Measurements from ENCODE around the gene RETREG3. TPM values are rescaled to one million over a fixed set of nuclear protein-coding genes. Genes with fewer than 3 reads are reported as not detected.

Gene RETREG3
- total and polyA plus RNA-seq, 9 of the 15 experiments (the other 6 are each of a cell fraction or from before 2014, with no cell fraction given): 4.1 to 39.0 (median 16.9) TPM

DNA sequence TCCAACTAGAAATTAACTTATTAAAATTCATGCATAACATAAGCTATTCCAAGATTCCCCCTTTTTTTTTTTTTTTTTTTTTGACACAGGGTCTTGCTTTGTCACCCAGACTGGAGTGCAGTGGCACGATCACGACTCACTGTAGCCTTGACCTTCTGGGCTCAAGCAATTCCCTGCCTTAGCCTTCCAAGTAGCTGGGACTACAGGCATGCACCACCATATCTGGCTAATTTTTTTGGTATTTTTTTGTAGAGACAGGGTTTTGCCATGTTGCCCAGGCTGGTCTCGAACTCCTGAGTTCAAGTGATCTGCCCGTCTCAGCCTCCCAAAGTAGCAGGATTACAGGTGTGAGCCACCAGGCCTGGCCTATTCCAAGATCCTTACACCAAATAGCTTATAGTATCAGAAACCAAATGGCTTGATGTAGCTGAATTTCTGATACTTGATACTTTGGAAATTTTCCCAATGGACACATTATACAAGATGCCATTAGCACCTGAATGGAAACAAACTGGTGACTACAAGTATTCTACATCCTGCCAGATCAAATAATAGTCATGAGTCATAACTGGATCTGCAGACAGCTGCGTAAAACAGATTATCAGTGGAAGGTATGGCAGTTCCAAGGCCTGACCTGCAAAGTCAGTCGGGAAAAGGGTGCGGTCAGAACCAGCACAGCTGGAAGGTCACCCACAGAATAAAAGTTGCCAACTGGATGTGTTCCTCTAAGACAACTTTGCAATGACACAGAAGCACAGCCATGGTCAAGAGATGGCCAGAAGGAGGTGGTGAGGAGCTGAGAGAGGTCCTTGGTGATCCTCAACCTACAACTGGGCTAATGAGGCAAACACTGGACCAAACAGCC, 14.8 kb upstream of the RETREG3 start (continued):
- TF ChIP-seq TOE1 (IDR thresholded peaks at IDR 0.05; ENCODE audit: borderline replicate concordance) (no peak), TOE1 (CRISPR knock-in tag; IDR thresholded peaks at IDR 0.05; ENCODE audit: borderline replicate concordance, low read depth) (no peak), IFI16 (CRISPR knock-in tag; IDR thresholded peaks at IDR 0.05) (no peak), RFX5 (IDR thresholded peaks at IDR 0.05; ENCODE audit: low read depth, low read length) (no peak), DMBX1 (CRISPR knock-in tag; IDR thresholded peaks at IDR 0.05; ENCODE audit: borderline replicate concordance) (peak; percentile 80), MAFG (tag; conservative IDR thresholded peaks at IDR 0.05) (peak; percentile 48; the same call in 1 of the 2 replicates), NFATC3 (IDR thresholded peaks at IDR 0.05) (peak; percentile 64; the same call in 1 of the 2 replicates), TBL1XR1 (IDR thresholded peaks at IDR 0.05; ENCODE audit: low read length in 2 of 2) (peak in 1 of 2 experiments; percentile 68; a peak in 2 of 4 replicates), SMARCC2 (IDR thresholded peaks at IDR 0.05; ENCODE audit: low read depth) (peak; percentile 93), CBX5 (IDR thresholded peaks at IDR 0.05; ENCODE audit: borderline replicate concordance, low read depth) (no peak), SMAD4 (CRISPR knock-in tag; conservative IDR thresholded peaks at IDR 0.05) (peak; percentile 63; the same call in 1 of the 2 replicates), HDAC2 (IDR thresholded peaks at IDR 0.05) (peak; percentile 63), ZNF584 (CRISPR knock-in tag; IDR thresholded peaks at IDR 0.05; ENCODE audit: low read depth) (peak; percentile 66; the same call in 1 of the 2 replicates), GATAD2A (IDR thresholded peaks at IDR 0.05) (peak; percentile 92), CBX3 (IDR thresholded peaks at IDR 0.05; ENCODE audit: borderline replicate concordance in 1 of 2, low read length in 2 of 2) (peak in 1 of 2 experiments; percentile 69; a peak in 1 of 3 replicates), SMARCE1 (IDR thresholded peaks at IDR 0.05) (peak; percentile 95)
- TF ChIP-seq, protein P1, sequence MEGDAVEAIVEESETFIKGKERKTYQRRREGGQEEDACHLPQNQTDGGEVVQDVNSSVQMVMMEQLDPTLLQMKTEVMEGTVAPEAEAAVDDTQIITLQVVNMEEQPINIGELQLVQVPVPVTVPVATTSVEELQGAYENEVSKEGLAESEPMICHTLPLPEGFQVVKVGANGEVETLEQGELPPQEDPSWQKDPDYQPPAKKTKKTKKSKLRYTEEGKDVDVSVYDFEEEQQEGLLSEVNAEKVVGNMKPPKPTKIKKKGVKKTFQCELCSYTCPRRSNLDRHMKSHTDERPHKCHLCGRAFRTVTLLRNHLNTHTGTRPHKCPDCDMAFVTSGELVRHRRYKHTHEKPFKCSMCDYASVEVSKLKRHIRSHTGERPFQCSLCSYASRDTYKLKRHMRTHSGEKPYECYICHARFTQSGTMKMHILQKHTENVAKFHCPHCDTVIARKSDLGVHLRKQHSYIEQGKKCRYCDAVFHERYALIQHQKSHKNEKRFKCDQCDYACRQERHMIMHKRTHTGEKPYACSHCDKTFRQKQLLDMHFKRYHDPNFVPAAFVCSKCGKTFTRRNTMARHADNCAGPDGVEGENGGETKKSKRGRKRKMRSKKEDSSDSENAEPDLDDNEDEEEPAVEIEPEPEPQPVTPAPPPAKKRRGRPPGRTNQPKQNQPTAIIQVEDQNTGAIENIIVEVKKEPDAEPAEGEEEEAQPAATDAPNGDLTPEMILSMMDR (IDR thresholded peaks at IDR 0.05 in 2 of 3, conservative IDR thresholded peaks at IDR 0.05 in 1 of 3; ENCODE audit: insufficient read depth in 2 of 3, low read depth in 1 of 3, low read length in 3 of 3): peak; percentile 46 to 62 (median 58); a peak in 5 of 6 replicates
- TF ChIP-seq, protein P2, sequence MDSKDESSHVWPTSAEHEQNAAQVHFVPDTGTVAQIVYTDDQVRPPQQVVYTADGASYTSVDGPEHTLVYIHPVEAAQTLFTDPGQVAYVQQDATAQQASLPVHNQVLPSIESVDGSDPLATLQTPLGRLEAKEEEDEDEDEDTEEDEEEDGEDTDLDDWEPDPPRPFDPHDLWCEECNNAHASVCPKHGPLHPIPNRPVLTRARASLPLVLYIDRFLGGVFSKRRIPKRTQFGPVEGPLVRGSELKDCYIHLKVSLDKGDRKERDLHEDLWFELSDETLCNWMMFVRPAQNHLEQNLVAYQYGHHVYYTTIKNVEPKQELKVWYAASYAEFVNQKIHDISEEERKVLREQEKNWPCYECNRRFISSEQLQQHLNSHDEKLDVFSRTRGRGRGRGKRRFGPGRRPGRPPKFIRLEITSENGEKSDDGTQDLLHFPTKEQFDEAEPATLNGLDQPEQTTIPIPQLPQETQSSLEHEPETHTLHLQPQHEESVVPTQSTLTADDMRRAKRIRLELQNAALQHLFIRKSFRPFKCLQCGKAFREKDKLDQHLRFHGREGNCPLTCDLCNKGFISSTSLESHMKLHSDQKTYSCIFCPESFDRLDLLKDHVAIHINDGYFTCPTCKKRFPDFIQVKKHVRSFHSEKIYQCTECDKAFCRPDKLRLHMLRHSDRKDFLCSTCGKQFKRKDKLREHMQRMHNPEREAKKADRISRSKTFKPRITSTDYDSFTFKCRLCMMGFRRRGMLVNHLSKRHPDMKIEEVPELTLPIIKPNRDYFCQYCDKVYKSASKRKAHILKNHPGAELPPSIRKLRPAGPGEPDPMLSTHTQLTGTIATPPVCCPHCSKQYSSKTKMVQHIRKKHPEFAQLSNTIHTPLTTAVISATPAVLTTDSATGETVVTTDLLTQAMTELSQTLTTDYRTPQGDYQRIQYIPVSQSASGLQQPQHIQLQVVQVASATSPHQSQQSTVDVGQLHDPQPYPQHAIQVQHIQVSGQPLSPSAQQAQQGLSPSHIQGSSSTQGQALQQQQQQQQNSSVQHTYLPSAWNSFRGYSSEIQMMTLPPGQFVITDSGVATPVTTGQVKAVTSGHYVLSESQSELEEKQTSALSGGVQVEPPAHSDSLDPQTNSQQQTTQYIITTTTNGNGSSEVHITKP (IDR thresholded peaks at IDR 0.05; ENCODE audit: partially characterized antibody): peak; percentile 19
- TF ChIP-seq, protein P3, sequence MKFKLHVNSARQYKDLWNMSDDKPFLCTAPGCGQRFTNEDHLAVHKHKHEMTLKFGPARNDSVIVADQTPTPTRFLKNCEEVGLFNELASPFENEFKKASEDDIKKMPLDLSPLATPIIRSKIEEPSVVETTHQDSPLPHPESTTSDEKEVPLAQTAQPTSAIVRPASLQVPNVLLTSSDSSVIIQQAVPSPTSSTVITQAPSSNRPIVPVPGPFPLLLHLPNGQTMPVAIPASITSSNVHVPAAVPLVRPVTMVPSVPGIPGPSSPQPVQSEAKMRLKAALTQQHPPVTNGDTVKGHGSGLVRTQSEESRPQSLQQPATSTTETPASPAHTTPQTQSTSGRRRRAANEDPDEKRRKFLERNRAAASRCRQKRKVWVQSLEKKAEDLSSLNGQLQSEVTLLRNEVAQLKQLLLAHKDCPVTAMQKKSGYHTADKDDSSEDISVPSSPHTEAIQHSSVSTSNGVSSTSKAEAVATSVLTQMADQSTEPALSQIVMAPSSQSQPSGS (CRISPR knock-in tag; IDR thresholded peaks at IDR 0.05): no peak
- TF ChIP-seq, protein P4, sequence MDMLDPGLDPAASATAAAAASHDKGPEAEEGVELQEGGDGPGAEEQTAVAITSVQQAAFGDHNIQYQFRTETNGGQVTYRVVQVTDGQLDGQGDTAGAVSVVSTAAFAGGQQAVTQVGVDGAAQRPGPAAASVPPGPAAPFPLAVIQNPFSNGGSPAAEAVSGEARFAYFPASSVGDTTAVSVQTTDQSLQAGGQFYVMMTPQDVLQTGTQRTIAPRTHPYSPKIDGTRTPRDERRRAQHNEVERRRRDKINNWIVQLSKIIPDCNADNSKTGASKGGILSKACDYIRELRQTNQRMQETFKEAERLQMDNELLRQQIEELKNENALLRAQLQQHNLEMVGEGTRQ (CRISPR knock-in tag; IDR thresholded peaks at IDR 0.05): no peak
